AG04450 (cell line): ENCODE data around the gene PAX8. TPM values are rescaled to one million over a fixed set of nuclear protein-coding genes. Genes with fewer than 3 reads are reported as not detected.

Experiments used
- CTCF ChIA-PET: fragments of 300-600, 350-600 bp; formaldehyde crosslinking; extraction: SDS; loops from one replicate; lab custom pipeline; 2022; ENCODE audit warnings: antibody characterized with exemption, inconsistent platforms; lab: Charles Lee
- POLR2A ChIA-PET: fragments of 350-600 bp; formaldehyde crosslinking; extraction: SDS; loops from one replicate; lab custom pipeline; 2021; ENCODE audit warnings: antibody characterized with exemption, inconsistent platforms; lab: Yijun Ruan, JAX
- DNase-seq: peaks from one replicate; pipeline ENCODE4 v3.0.0-alpha.2; 2011; ENCODE audit warnings: low read depth, low spot score
- H3K27ac ChIP-seq: one replicate; pipeline ENCODE4 v1.5.1; 2012; ENCODE audit warnings: low read depth, low read length, control low read depth
- H3K27me3 ChIP-seq: one replicate; pipeline ENCODE4 v1.6.0; 2012; ENCODE audit warnings: low read length; ENCODE audit not compliant: control insufficient read depth, insufficient read depth
- H3K4me3 ChIP-seq: 2 replicates; pipeline ENCODE4 v1.5.1; 2011; ENCODE audit warnings: mild to moderate bottlenecking, low read depth, low read length, control low read depth
- H3K9me3 ChIP-seq: 2 replicates; pipeline ENCODE4 v1.5.1; 2012; ENCODE audit warnings: low read length; ENCODE audit not compliant: control insufficient read depth, insufficient read depth
- polyA plus RNA-seq: library from polyadenylated mRNA; depleted of rRNA; stranded (reverse); fragments of >200 nt; gene quantifications from 2 replicates; pipeline ENCODE4 v1.2.3, GENCODE V29; 2011
- TF ChIP-seq, protein P1 (sequence below): IDR thresholded peaks from 2 replicates; pipeline ENCODE4 v1.5.1; 2011; ENCODE audit warnings: low read depth, low read length, control low read depth, inconsistent platforms

PAX8 gene
- polyA plus RNA-seq, 1 experiment = 1.2 TPM

DNA sequence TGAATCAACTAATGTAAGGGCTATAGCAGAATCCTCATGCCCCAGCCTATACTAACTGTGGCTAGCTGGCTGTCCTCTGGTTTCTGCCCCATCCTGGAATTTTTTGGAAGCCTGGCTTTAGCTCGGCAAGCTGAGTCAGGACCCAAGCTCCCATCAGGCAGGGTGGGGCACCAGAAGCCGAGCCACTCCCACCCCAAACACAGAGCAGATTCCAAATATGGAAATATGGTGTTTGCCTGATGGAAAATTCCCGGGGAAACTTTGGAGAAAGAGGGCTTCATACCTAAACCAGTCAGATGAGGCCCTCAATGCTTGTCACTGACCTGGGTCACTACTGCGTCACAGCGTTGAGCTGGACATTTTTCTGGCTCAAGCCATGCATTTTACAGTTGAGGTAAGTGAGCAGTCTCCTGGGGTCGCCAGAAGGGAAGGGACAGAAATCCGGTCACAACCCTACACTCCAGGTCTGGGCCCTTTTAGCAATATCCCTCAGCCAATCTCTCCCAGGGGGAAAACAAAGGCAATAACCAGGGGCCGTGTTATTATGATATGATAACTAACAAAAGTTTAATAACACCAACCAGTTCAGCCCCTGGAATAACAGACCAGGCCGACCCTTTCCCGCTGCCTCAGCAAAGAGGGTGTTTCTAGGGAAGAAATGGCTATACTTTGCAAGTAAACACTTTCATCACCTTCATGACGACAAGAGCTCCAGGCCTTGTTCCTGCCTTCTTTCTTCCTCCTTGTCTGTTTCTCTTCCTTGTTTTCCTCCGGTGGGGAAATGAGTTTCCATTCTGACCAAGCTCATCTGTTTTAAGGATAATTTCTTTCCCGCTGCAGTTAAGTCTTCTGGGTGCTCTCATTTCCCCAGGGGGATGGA lies 67.3 kb downstream of the PAX8 start:
- TF ChIP-seq, protein P1, sequence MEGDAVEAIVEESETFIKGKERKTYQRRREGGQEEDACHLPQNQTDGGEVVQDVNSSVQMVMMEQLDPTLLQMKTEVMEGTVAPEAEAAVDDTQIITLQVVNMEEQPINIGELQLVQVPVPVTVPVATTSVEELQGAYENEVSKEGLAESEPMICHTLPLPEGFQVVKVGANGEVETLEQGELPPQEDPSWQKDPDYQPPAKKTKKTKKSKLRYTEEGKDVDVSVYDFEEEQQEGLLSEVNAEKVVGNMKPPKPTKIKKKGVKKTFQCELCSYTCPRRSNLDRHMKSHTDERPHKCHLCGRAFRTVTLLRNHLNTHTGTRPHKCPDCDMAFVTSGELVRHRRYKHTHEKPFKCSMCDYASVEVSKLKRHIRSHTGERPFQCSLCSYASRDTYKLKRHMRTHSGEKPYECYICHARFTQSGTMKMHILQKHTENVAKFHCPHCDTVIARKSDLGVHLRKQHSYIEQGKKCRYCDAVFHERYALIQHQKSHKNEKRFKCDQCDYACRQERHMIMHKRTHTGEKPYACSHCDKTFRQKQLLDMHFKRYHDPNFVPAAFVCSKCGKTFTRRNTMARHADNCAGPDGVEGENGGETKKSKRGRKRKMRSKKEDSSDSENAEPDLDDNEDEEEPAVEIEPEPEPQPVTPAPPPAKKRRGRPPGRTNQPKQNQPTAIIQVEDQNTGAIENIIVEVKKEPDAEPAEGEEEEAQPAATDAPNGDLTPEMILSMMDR = no peak
- Histone ChIP-seq H3K27ac (peak overlapping the region; percentile 11), H3K9me3 (no peaks in the 10 kb centered on the region; the same call in 1 of the 2 replicates), H3K27me3 (no peaks in the 10 kb centered on the region), H3K4me3 (no peak overlapping the region)
- ChIA-PET CTCF (interaction anchor here (0.7 to 2.3 kb wide), 7 partner anchors 8 to 179 kb away, joined by 3 to 15 read pairs (median 6); no protein-coding TSS in a partner anchor), POLR2A (no interaction called here)
- DNase-seq = no peak

DNA sequence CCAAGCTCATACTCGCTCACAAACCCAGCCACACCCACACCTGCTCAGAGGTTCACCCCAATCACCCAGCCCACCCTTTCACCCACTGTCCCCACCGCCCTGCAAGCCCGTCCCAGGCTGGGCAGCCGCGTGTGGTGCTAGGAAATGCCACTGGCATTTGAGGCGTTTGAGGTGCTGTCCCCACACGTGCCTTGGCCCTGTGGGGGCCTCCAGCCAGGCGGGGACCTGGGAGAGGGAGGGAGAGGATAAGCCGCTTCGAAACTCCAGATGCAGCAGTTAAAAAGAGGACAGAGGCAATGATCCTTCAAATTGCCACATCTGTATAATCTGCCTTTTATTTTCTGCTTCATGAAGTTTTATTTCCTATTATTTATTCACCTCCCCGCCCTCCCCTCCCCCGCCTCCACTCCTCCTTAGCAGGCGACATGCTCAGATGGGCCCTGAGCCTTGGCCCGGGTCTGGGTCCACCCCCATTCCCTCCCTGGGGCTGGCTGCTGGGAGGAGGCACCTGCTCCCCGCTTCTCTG lies 69.0 kb downstream of the PAX8 start:
- Histone ChIP-seq H3K4me3 (no peak overlapping the region), H3K9me3 (no peaks in the 10 kb centered on the region; the same call in 1 of the 2 replicates), H3K27me3 (no peaks in the 10 kb centered on the region), H3K27ac (peak overlapping the region; percentile 52)
- CTCF ChIA-PET = interaction anchor here (0.7 to 2.3 kb wide), 7 partner anchors 9 to 181 kb away, joined by 3 to 13 read pairs (median 3); no protein-coding TSS in a partner anchor
- TF ChIP-seq, protein P1 = no peak
- DNase-seq = no peak
- POLR2A ChIA-PET = no interaction called here

DNA sequence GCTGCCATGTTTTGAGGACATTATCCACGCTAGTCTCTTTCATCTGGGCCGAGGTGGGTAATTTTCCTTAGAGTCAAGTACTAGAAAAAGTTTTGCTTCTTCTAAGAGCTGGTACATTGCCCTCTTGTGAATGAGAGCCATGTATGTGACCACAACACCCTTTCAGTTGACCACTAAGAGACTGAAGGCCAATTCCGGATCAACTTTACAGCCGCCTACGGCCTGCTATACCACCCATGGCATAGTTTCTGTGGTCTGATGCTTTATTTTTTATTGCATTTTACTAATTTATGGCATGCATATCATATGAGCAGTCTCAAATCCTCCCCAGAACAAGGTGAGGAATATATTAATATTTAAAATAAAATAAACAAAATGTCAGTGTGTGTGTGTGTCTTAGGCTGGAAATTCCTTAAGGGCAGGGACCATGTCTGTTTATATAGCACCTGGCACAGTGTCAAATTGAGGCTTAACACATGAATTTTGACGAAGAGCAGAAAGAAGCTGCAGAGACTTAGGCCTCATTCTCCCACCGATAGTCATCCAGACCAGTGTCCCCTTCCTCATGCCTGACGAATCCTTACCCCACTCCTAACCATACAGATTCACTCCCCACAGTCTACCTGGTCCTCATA lies 69.6 kb downstream of the PAX8 start:
- no peak for DNase-seq
- POLR2A ChIA-PET = no interaction called here
- CTCF ChIA-PET = interaction anchor here (0.7 to 1.1 kb wide), 6 partner anchors 9 to 181 kb away, joined by 3 to 8 read pairs (median 3); no protein-coding TSS in a partner anchor
- Histone ChIP-seq H3K27ac (peak overlapping the region; percentile 52), H3K9me3 (no peaks in the 10 kb centered on the region; the same call in 1 of the 2 replicates), H3K27me3 (no peaks in the 10 kb centered on the region), H3K4me3 (no peak overlapping the region)
- TF ChIP-seq, protein P1 = no peak

- TF ChIP-seq, protein P1 = no peak
- Histone ChIP-seq H3K27me3 (no peaks in the 10 kb centered on the region), H3K4me3 (no peak overlapping the region), H3K9me3 (no peaks in the 10 kb centered on the region; the same call in 1 of the 2 replicates), H3K27ac (no peak overlapping the region)
- ChIA-PET CTCF (no interaction called here), POLR2A (no interaction called here)
- DNase-seq = no peak
Measured at GRCh38 chr2:113208396-113208795, 70.3 kb downstream of the PAX8 start.
